AG04450 (cell line): Measurements from ENCODE around the gene PACSIN2. TPM values are rescaled to one million over a fixed set of nuclear protein-coding genes. Genes with fewer than 3 reads are reported as not detected.

ENCODE experiments used
- CTCF ChIA-PET: fragments of 300-600, 350-600 bp; formaldehyde crosslinking; extraction: SDS; loops from one replicate; lab custom pipeline; 2022; ENCODE audit warnings: antibody characterized with exemption, inconsistent platforms; lab: Charles Lee
- POLR2A ChIA-PET: fragments of 350-600 bp; formaldehyde crosslinking; extraction: SDS; loops from one replicate; lab custom pipeline; 2021; ENCODE audit warnings: antibody characterized with exemption, inconsistent platforms; lab: Yijun Ruan, JAX
- DNase-seq: peaks from one replicate; pipeline ENCODE4 v3.0.0-alpha.2; 2011; ENCODE audit warnings: low read depth, low spot score
- H3K27ac ChIP-seq: one replicate; pipeline ENCODE4 v1.5.1; 2012; ENCODE audit warnings: low read depth, low read length, control low read depth
- H3K27me3 ChIP-seq: one replicate; pipeline ENCODE4 v1.6.0; 2012; ENCODE audit warnings: low read length; ENCODE audit not compliant: control insufficient read depth, insufficient read depth
- H3K4me3 ChIP-seq: 2 replicates; pipeline ENCODE4 v1.5.1; 2011; ENCODE audit warnings: mild to moderate bottlenecking, low read depth, low read length, control low read depth
- H3K9me3 ChIP-seq: 2 replicates; pipeline ENCODE4 v1.5.1; 2012; ENCODE audit warnings: low read length; ENCODE audit not compliant: control insufficient read depth, insufficient read depth
- CTCF ChIP-seq: IDR thresholded peaks from 2 replicates; pipeline ENCODE4 v1.5.1; 2011; ENCODE audit warnings: low read depth, low read length, control low read depth, inconsistent platforms
- polyA plus RNA-seq: library from polyadenylated mRNA; depleted of rRNA; stranded (reverse); fragments of >200 nt; gene quantifications from 2 replicates; pipeline ENCODE4 v1.2.3, GENCODE V29; 2011

Gene PACSIN2
- polyA plus RNA-seq, 1 experiment, result 59.6 TPM

- Histone ChIP-seq H3K9me3 (peaks cover 4% of the 10 kb centered on the region), H3K27ac (no peak overlapping the region), H3K4me3 (no peak overlapping the region), H3K27me3 (no peaks in the 10 kb centered on the region)
- POLR2A ChIA-PET, result no interaction called here
- no peak for DNase-seq
- TF ChIP-seq CTCF, result no peak
- CTCF ChIA-PET, result no interaction called here
These were observed 21.4 kb upstream of the PACSIN2 start for GRCh38 chr22:43036282-43036829.

GRCh38 chr22:43035250-43035649, 20.3 kb upstream of the PACSIN2 start:
- H3K4me3 ChIP-seq, result no peak overlapping the region
- TF ChIP-seq CTCF, result no peak
- CTCF ChIA-PET, result no interaction called here
- no peak overlapping the region for H3K27ac ChIP-seq
- no peaks in the 10 kb centered on the region for H3K27me3 ChIP-seq
- peaks cover 4% of the 10 kb centered on the region for H3K9me3 ChIP-seq
- POLR2A ChIA-PET, result no interaction called here
- DNase-seq, result no peak

- CTCF ChIA-PET, result no interaction called here
- no peak overlapping the region for H3K4me3 ChIP-seq
- no peak overlapping the region for H3K27ac ChIP-seq
- peaks cover 4% of the 10 kb centered on the region for H3K9me3 ChIP-seq
- no peak for DNase-seq
- no peaks in the 10 kb centered on the region for H3K27me3 ChIP-seq
- POLR2A ChIA-PET, result interaction anchor here (0.7 kb wide), 1 partner anchor 91 kb away, joined by 4 read pairs; no protein-coding TSS in a partner anchor
- TF ChIP-seq CTCF, result no peak
These were observed 16.7 kb upstream of the PACSIN2 start for GRCh38 chr22:43031617-43032016.

- DNase-seq, result no peak
- Histone ChIP-seq H3K9me3 (no peaks in the 10 kb centered on the region), H3K27me3 (peaks cover 3% of the 10 kb centered on the region), H3K4me3 (no peak overlapping the region), H3K27ac (no peak overlapping the region)
- CTCF ChIA-PET, result interaction anchor here (2.2 kb wide), 1 partner anchor 15 kb away, joined by 4 read pairs; no protein-coding TSS in a partner anchor
- no peak for TF ChIP-seq CTCF
- POLR2A ChIA-PET, result interaction anchor here (1.2 kb wide), 1 partner anchor 23 kb away, joined by 3 read pairs; no protein-coding TSS in a partner anchor
These were observed 3.7 kb upstream of the PACSIN2 start for GRCh38 chr22:43018615-43019014.
